ENCODE data around the gene PLGRKT. TPM values are rescaled to one million over a fixed set of nuclear protein-coding genes. Genes with fewer than 3 reads are reported as not detected.

The PLGRKT gene
- total and polyA plus RNA-seq, 3 experiments from 2014 or later = 34.3 to 48.6 (median 36.1) TPM

- no peak for DNase-seq
- ChIA-PET POLR2A (no interaction called here), CTCF (no interaction called here)
- H3K27me3 ChIP-seq (ENCODE audit: insufficient read depth, low read length, poor library complexity, severe bottlenecking) = no peaks in the 10 kb centered on the region
- Mint-ChIP-seq H3K27me3 (no peaks in the 10 kb centered on the region), H3K9me3 (peaks cover 0 to 5% (median 0%) of the 10 kb centered on the region in 5 donors), H3K4me1 (peaks cover 7 to 12% (median 11%) of the 10 kb centered on the region in 3 donors), H3K27ac (no peak overlapping the region), H3K36me3 (peaks cover 18 to 33% (median 23%) of the 10 kb centered on the region in 3 donors), H3K4me3 (no peak overlapping the region)
- H3K36me3 ChIP-seq (ENCODE audit: insufficient read depth, low read length) = no peaks in the 10 kb centered on the region
- no peak overlapping the region for H3K4me3 ChIP-seq (ENCODE audit: low read length)
- no peak overlapping the region for H3K27ac ChIP-seq (ENCODE audit: low read depth, low read length)
- no peaks in the 10 kb centered on the region for H3K4me1 ChIP-seq (ENCODE audit: insufficient read depth, low read length)
- H3K9me3 ChIP-seq (ENCODE audit: low read length) = no peaks in the 10 kb centered on the region
These were observed 73.3 kb downstream of the PLGRKT start for GRCh38 chr9:5364294-5365024.

DNA sequence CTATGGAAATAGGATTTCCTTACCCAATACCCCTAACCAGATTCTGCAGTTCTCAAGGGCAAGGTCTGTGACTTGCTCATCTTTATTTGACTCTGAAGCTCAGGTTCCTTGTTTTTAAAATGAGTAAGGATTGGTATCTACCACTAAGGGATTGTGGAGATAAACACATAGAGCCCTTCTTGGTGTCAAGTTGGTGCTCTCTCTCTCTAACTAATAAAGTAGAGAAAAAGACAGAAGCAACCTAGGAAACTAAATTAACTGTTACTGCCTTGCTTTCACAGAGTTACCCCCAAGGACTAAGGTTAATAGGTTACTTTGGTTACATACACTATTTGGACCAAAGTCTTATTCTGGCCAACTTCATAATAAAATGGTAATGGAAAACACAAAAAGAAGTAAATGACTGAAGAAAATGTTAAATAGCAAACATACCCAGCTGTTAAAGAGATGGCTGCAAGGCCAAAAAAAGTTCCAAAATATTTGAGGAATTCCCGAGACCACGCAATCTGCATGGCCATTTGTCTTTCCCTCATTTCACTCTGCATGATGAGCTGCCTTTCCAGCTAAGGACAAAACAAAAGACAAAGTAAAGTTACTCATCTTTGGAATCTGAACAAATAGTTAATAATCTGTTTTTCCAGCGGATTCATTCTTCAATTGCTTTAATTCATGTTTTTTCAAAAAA lies 76.3 kb downstream of the PLGRKT start:
- POLR2A ChIA-PET = no interaction called here
- Mint-ChIP-seq H3K36me3 (peaks cover 27 to 30% (median 29%) of the 10 kb centered on the region in 3 donors), H3K9me3 (no peaks in the 10 kb centered on the region), H3K4me3 (no peak overlapping the region), H3K4me1 (peaks cover 3 to 11% (median 8%) of the 10 kb centered on the region in 3 donors), H3K27ac (no peak overlapping the region), H3K27me3 (no peaks in the 10 kb centered on the region)
- H3K27me3 ChIP-seq (ENCODE audit: insufficient read depth, low read length, poor library complexity, severe bottlenecking) = no peaks in the 10 kb centered on the region
- no peak overlapping the region for H3K4me3 ChIP-seq (ENCODE audit: low read length)
- CTCF ChIA-PET = no interaction called here
- no peak for DNase-seq
- H3K36me3 ChIP-seq (ENCODE audit: insufficient read depth, low read length) = no peaks in the 10 kb centered on the region
- H3K9me3 ChIP-seq (ENCODE audit: low read length) = no peaks in the 10 kb centered on the region
- no peak overlapping the region for H3K27ac ChIP-seq (ENCODE audit: low read depth, low read length)
- no peaks in the 10 kb centered on the region for H3K4me1 ChIP-seq (ENCODE audit: insufficient read depth, low read length)

- no peak overlapping the region for H3K27ac Mint-ChIP-seq
- H3K9me3 Mint-ChIP-seq = no peaks in the 10 kb centered on the region
- H3K4me1 ChIP-seq (ENCODE audit: insufficient read depth, low read length) = no peaks in the 10 kb centered on the region
- POLR2A ChIA-PET = no interaction called here
- H3K36me3 ChIP-seq (ENCODE audit: insufficient read depth, low read length) = no peaks in the 10 kb centered on the region
- CTCF ChIA-PET = no interaction called here
- peaks cover 27 to 30% (median 29%) of the 10 kb centered on the region in 3 donors for H3K36me3 Mint-ChIP-seq
- H3K27me3 ChIP-seq (ENCODE audit: insufficient read depth, low read length, poor library complexity, severe bottlenecking) = no peaks in the 10 kb centered on the region
- no peaks in the 10 kb centered on the region for H3K27me3 Mint-ChIP-seq
- no peaks in the 10 kb centered on the region for H3K9me3 ChIP-seq (ENCODE audit: low read length)
- H3K4me3 ChIP-seq (ENCODE audit: low read length) = no peak overlapping the region
- peaks cover 8 to 11% (median 9%) of the 10 kb centered on the region in 3 donors for H3K4me1 Mint-ChIP-seq
- DNase-seq = no peak
- H3K27ac ChIP-seq (ENCODE audit: low read depth, low read length) = no peak overlapping the region
- H3K4me3 Mint-ChIP-seq = no peak overlapping the region
These were observed 77.4 kb downstream of the PLGRKT start for GRCh38 chr9:5360341-5360740.

DNA sequence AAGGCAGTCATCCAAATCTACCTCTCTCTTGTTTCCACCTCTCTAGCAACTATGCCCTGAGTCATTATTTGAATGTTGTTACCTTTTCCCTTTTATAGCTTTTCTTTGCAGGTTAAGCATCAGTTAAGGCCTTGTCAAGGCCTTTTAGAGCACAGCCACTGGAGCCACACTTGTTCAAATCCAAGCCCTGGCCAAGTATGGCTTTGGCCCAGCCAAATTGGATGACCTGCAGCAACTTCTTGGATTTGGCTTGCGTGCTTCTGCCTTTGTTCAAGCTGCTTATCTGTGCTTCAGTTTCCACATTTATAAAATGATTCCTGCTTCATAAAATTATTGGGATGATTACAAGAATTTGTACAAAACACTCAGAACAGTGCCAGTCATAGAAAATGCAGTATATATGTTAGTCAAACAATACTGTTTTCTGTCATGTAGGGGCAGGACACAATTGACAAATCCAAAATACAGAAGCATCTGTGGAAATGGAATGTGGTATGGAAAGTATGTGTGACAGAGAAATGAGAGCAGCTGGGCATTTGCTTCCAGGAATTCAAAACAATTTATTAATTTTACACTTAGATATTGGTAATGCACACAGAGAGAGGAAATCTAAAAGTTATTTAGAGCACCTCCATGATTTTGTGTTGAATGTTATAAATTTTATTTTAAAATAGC lies 80.2 kb downstream of the PLGRKT start:
- peaks cover 25 to 34% (median 27%) of the 10 kb centered on the region in 3 donors for H3K4me1 Mint-ChIP-seq
- no peak for DNase-seq
- no peaks in the 10 kb centered on the region for H3K9me3 ChIP-seq (ENCODE audit: low read length)
- peaks cover 16% of the 10 kb centered on the region for H3K4me1 ChIP-seq (ENCODE audit: insufficient read depth, low read length)
- H3K27me3 ChIP-seq (ENCODE audit: insufficient read depth, low read length, poor library complexity, severe bottlenecking) = no peaks in the 10 kb centered on the region
- no peaks in the 10 kb centered on the region for H3K36me3 ChIP-seq (ENCODE audit: insufficient read depth, low read length)
- H3K27ac Mint-ChIP-seq = peak overlapping the region in 1 of 8 donors; percentile 24
- ChIA-PET CTCF (interaction anchor here (1.1 to 2.0 kb wide), 2 partner anchors 36 to 92 kb away, joined by 3 to 6 read pairs; partner anchors contain the start of gene CD274), POLR2A (no interaction called here)
- no peak overlapping the region for H3K27ac ChIP-seq (ENCODE audit: low read depth, low read length)
- no peaks in the 10 kb centered on the region for H3K27me3 Mint-ChIP-seq
- H3K36me3 Mint-ChIP-seq = peaks cover 24 to 28% (median 25%) of the 10 kb centered on the region in 3 donors
- H3K4me3 Mint-ChIP-seq = no peak overlapping the region
- H3K4me3 ChIP-seq (ENCODE audit: low read length) = no peak overlapping the region
- H3K9me3 Mint-ChIP-seq = no peaks in the 10 kb centered on the region

DNA sequence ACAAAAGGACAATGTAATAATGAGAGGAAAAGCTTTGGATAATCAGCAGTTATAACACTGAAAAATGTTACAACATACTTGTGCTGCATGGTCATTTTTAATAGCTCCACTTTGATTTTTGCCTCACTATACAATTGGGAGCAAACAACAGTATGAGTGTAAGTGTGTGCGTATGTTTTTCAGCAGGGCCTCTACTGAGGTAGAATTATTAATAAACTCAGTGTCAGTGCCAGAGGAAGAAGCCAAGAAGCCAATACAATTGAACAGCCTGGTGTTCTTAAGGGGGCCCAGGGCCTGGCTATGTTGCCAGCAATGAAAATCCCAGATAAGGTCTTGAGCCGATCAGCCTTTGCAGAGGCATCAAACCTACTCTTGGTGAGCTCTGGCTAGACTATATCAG lies 81.9 kb downstream of the PLGRKT start:
- H3K9me3 Mint-ChIP-seq = peaks cover 0 to 3% (median 0%) of the 10 kb centered on the region in 5 donors
- H3K36me3 Mint-ChIP-seq = peaks cover 14 to 20% (median 15%) of the 10 kb centered on the region in 3 donors
- Histone ChIP-seq H3K4me1 (ENCODE audit: insufficient read depth, low read length) (peaks cover 34% of the 10 kb centered on the region), H3K27ac (ENCODE audit: low read depth, low read length) (no peak overlapping the region), H3K9me3 (ENCODE audit: low read length) (no peaks in the 10 kb centered on the region), H3K4me3 (ENCODE audit: low read length) (no peak overlapping the region), H3K27me3 (ENCODE audit: insufficient read depth, low read length, poor library complexity, severe bottlenecking) (no peaks in the 10 kb centered on the region), H3K36me3 (ENCODE audit: insufficient read depth, low read length) (no peaks in the 10 kb centered on the region)
- no peak for DNase-seq
- peaks cover 39 to 51% (median 41%) of the 10 kb centered on the region in 3 donors for H3K4me1 Mint-ChIP-seq
- peak overlapping the region in 3 of 8 donors; percentile 11 to 46 (median 44) for H3K27ac Mint-ChIP-seq
- H3K27me3 Mint-ChIP-seq = no peaks in the 10 kb centered on the region
- ChIA-PET POLR2A (no interaction called here), CTCF (interaction anchor here (0.9 kb wide), 1 partner anchor 29 kb away, joined by 4 read pairs; no protein-coding TSS in a partner anchor)
- H3K4me3 Mint-ChIP-seq = no peak overlapping the region

GRCh38 chr9:5355226-5355625 lies 82.5 kb downstream of the PLGRKT start:
- no peak for DNase-seq
- Histone ChIP-seq H3K36me3 (ENCODE audit: insufficient read depth, low read length) (no peaks in the 10 kb centered on the region), H3K27me3 (ENCODE audit: insufficient read depth, low read length, poor library complexity, severe bottlenecking) (no peaks in the 10 kb centered on the region), H3K9me3 (ENCODE audit: low read length) (no peaks in the 10 kb centered on the region), H3K4me1 (ENCODE audit: insufficient read depth, low read length) (peaks cover 39% of the 10 kb centered on the region), H3K27ac (ENCODE audit: low read depth, low read length) (no peak overlapping the region), H3K4me3 (ENCODE audit: low read length) (no peak overlapping the region)
- Mint-ChIP-seq H3K9me3 (peaks cover under 1 to 5% (median 2%) of the 10 kb centered on the region in 5 donors), H3K4me3 (no peak overlapping the region), H3K27ac (peak overlapping the region in 1 of 8 donors; percentile 64), H3K27me3 (no peaks in the 10 kb centered on the region), H3K4me1 (peaks cover 43 to 57% (median 47%) of the 10 kb centered on the region in 3 donors), H3K36me3 (peaks cover 12 to 17% (median 15%) of the 10 kb centered on the region in 3 donors)
- ChIA-PET POLR2A (no interaction called here), CTCF (interaction anchor here (0.9 kb wide), 1 partner anchor 28 kb away, joined by 4 read pairs; no protein-coding TSS in a partner anchor)

DNA sequence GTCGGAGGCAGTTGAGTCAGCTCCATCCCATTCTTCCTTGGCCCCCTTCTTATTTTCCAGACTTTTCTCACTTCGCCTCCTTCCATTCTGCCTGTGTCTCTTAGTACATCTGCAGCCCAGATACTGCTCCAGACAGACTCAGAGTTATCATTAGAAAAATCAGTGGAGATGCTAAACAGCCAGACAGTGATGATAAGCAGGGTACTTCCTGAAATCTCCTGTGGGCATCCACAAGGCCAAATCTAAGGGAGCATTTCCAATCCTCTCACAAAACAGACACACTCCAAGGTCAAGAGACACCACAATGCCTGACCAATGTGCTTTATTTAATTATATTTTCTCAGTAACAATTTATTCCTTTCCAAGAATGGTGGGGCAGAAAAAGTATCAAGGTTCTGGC lies 83.5 kb downstream of the PLGRKT start:
- Histone ChIP-seq H3K9me3 (ENCODE audit: low read length) (no peaks in the 10 kb centered on the region), H3K36me3 (ENCODE audit: insufficient read depth, low read length) (no peaks in the 10 kb centered on the region), H3K27ac (ENCODE audit: low read depth, low read length) (no peak overlapping the region), H3K4me3 (ENCODE audit: low read length) (no peak overlapping the region), H3K27me3 (ENCODE audit: insufficient read depth, low read length, poor library complexity, severe bottlenecking) (no peaks in the 10 kb centered on the region), H3K4me1 (ENCODE audit: insufficient read depth, low read length) (peaks cover 39% of the 10 kb centered on the region)
- H3K9me3 Mint-ChIP-seq = peaks cover 6 to 14% (median 8%) of the 10 kb centered on the region in 5 donors
- peak overlapping the region in 6 of 8 donors; percentile 17 to 86 (median 57) for H3K27ac Mint-ChIP-seq
- ChIA-PET CTCF (no interaction called here), POLR2A (no interaction called here)
- no peak overlapping the region for H3K4me3 Mint-ChIP-seq
- H3K4me1 Mint-ChIP-seq = peaks cover 49 to 58% (median 52%) of the 10 kb centered on the region in 3 donors
- peaks cover 12 to 19% (median 18%) of the 10 kb centered on the region in 3 donors for H3K36me3 Mint-ChIP-seq
- DNase-seq = no peak
- no peaks in the 10 kb centered on the region for H3K27me3 Mint-ChIP-seq
